ENCODE measurements around the gene NOX5.
A peak's percentile ranks its signal among the peaks of the same experiment; 100 is the strongest.
"Not testable (repeated sequence)": the region's sequence is repeated elsewhere in the genome, so short reads cannot be mapped to it uniquely, and the experiment has no call there.

NOX5 gene

GRCh38 chr15:69058830-69059556 lies 44.5 kb downstream of the NOX5 start:
- peak; percentile 55 for DNase-seq (ENCODE audit: low read depth)

- DNase-seq (ENCODE audit: low read depth) = no peak
Observed at GRCh38 chr15:69059557-69059943, 45.1 kb downstream of the NOX5 start.

DNA sequence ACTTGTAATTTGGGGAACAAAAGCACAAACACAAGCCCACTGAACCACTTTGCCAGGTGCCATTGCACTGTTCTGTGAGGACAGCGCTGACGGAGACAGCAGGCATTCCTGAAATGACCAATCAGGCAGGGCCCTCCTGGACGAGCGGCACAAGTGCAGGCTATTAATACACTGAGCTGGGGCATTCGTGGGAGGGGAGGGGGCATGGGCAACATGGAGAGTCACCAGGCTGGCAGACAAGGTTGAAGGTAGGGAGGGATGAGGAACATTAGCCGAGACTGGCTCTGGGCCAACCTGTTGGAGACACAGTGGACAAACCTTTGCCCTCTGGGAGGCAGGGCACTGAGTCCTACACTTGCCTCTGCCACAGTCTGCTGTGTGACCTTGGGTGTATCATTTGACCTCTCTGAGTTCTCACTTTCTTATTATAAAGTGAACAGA lies 45.6 kb downstream of the NOX5 start:
- DNase-seq (ENCODE audit: low read depth) = no peak

DNA sequence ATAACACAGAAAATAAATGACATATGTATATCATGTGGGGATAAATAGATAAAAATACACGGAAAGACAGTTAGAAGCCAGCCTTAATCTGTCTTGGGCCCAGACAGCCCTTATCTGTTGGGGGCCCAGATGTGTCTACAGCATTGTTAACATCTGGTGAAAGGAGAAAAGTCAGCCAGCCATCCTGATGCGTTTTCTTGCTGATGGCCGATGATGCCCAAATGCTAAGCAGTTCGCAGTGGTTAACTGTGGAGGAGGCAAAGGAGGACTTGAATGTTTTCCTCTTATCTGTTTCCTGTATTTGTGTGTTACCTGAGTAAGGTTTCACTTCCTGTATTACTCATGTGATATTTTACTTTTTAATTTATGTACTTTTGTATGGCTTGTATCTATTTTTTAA lies 46.2 kb downstream of the NOX5 start:
- DNase-seq (ENCODE audit: low read depth) = no peak

DNA sequence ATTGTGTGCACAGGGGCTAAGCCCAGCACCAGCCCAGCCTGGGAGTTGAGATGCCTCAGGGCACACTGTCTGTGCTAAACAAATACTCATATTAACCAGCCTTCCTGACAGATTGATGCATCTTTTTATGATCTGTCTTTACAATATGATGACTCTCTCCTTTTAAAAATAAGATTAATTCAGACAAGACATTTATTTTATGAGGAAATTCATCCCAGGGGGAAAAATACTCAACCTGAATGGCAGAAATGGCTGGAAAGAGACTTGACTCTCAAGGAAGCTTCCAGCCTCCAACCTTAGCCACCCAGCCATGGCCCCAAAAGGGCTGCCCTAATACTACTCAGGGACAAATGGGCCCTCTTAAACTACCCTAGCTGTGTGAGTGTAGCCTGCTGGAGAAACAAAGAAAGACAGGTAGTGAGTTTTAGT lies 46.9 kb downstream of the NOX5 start:
- no peak for DNase-seq (ENCODE audit: low read depth)

DNA sequence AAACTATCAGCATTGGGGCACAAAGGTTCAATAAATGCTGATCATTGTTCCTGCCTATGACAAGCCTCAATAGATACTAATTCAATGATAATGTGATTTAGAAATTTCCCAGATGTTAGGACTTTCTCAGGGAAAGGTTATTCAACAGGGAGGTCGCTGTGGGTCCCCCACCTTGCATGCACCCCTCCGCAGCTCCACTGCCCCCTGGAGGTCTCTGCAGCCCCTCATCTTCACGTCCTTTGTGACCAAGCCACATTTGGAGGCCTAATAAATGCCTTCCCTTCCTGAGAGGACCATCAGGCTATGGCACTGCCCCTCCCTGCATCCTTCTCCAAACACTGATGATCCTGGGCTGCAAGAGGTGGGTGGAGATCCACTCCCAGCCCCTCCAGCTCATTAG lies 50.2 kb downstream of the NOX5 start:
- no peak for DNase-seq (ENCODE audit: low read depth)

DNA sequence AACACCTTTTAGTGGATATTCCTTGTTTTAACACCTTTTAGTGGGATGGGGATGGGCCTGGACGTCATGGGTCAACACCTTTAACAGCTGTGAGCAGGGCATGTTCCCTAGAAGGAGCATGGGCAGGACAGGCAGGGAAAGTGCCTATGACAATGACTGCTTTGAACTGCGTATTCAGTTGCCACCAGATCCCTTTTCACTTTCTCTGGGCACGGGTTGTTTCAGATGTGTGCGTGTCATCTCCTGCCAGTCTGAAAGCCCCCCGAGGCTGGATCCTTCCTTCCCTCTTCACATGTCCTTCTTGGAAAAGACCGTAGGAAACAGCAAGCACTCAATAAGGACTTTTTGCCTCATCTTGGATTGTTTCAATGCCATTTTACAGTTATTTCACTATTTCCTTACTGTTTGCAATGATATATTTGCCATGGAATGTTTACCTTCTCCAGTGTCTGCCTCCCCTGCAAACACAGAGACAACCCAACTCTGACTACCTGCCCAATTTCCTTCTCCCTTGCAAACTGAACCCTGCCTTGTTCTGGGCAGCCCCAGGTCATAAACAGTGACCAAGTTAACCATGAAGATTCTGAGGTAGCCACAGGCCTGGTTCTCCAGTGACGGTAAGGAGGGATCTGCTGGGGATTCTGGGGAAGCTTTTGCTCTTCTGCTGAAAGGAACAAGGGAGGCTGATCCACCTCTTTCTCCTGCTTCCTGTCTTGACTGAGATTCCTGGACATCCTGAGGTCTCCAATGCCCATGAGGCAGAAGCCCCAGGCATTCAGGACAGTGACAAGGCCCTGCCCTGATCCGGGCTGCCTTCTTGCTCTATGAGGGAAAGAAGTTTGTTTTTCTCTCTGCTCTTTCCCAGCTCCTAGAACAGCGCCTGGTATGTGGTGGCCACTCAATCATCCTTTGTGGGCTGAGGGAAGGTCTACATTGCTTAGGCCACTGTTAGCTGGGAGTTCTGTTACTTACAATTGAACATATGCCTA lies 51.8 kb downstream of the NOX5 start:
- no peak for DNase-seq (ENCODE audit: low read depth)

- DNase-seq (ENCODE audit: low read depth) = no peak
Observed at GRCh38 chr15:69067296-69067695, 52.8 kb downstream of the NOX5 start.

DNA sequence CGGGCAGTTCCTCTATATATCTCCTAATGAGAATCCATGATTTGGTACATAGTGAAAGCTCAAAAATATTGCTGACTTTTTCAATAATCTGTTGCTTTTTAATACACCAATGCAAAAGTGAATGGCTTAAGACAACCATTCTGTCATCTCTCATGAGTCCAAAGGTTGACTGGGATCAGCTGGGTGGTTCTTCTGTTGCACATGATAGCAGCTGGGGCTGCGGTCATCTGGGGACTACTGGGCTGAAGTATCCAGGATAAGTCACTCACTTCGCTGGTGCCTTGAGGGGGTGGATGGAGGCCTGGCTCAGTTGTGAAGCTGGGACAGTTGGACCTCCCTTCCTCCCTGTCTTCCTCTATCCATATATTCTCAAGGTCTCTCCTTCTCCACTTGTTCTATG lies 53.7 kb downstream of the NOX5 start:
- no peak for DNase-seq (ENCODE audit: low read depth)

- DNase-seq (ENCODE audit: low read depth) = not testable (repeated sequence)
Observed at GRCh38 chr15:69069290-69069689, 54.8 kb downstream of the NOX5 start.

DNA sequence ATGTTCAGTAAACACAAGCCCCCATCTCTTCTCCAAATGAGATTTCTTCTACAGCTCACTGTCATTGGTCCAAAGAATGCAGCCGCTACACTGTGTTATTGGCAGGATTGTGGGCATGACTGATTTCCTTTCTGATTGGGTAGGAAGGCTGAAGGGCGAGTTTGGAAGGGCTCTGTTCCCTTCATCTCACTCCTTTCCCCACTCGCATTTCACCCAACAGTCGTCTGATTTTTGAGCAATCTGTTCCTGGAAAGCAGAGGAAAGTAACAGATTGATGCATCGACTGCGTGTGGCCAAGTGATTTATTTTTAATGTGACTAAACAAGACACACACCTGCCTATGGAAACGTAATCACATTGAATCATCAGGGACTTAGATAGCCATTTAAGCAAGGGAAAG lies 55.5 kb downstream of the NOX5 start:
- DNase-seq (ENCODE audit: low read depth) = no peak

- no peak for DNase-seq (ENCODE audit: low read depth)
Observed at GRCh38 chr15:69070396-69070795, 55.9 kb downstream of the NOX5 start.

- DNase-seq (ENCODE audit: low read depth) = no peak
Observed at GRCh38 chr15:69071260-69071659, 56.8 kb downstream of the NOX5 start.

DNA sequence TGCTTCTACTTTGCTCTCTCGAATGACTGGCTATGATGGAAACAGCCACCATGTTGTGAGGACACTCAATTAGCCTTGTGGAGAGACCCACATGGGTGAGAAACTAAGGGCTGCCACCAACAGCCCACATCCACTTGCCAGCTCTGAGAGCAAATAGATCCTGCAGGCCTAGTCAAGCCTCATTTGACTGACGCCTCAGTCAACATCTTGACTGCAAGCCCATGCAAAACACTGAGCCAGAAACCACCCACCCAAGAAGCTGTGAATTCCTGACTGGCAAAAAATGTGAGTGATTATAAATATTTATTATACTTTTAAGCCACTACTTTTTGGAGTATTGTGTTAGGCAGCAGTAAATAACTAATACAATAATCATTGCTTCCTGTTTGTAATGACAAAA lies 58.4 kb downstream of the NOX5 start:
- no peak for DNase-seq (ENCODE audit: low read depth)

- no peak for DNase-seq (ENCODE audit: low read depth)
Observed at GRCh38 chr15:69074001-69074842, 59.7 kb downstream of the NOX5 start.

- no peak for DNase-seq (ENCODE audit: low read depth)
Observed at GRCh38 chr15:69074843-69075224, 60.3 kb downstream of the NOX5 start.

- no peak for DNase-seq (ENCODE audit: low read depth)
Observed at GRCh38 chr15:69075440-69075839, 60.9 kb downstream of the NOX5 start.

DNA sequence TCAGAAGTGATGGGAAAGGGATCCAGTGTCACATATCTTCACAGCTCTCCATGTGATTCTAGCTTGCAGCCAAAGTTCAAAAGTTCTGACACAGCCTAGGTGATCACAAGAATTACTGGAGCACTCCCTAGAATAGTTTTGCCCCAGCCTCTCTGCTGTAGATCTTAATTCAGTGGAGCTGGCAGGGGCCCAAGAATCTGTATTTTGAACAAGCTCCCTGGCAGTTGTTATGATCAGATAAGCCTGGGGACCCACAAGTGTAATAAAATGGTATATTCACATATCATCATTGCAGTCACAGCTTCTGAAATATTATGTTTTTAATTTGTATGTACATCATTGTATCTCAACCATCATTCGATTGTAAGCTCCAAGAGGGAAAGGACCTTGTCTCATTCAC lies 62.3 kb downstream of the NOX5 start:
- DNase-seq (ENCODE audit: low read depth) = no peak

GRCh38 chr15:69078638-69079037 lies 64.1 kb downstream of the NOX5 start:
- no peak for DNase-seq (ENCODE audit: low read depth)

DNA sequence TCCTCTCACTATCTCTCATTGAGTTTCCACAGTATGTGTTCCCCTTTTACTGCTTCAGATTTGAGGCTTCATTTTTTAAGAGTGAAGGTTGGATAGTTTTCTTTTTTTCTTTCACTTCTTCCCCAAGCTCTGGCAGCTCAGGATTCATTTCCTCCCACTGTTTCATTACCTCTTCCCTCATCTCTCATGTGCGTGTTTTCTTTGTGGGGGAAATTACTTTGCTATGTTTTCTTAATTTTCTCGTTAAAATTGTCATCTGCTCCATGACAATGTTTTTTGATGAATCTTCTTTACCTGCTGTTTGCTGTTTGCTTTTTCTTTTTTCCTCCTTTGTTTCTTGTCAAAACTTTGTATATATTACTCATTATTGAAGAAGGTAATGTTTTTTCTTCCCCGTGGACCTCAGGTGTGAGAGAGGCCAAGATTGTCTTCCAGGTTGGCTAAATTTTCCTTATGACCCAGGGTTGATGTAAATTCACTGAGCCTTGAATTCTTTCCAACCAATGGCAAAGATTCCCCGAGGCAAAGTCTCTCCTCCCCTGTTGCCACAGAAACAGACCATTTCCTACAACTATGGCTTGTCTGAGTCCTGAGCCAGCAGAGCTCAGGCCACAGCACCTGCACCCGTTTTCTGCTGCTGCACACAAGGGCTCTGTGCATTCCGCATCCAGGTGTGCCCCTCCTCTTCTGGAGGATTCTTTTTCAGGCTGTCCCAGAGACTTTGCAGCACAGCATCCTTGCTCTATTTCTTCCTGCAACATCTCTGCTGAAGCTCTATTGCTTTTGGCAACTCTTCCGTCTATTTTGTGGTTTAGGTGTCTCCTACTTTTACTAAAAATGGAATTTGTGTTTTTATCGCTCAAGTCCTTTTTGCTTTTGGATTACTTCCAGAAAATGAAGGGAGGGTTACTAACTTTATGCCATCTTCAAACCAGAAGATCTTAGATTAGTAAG lies 66.1 kb downstream of the NOX5 start:
- no peak for DNase-seq (ENCODE audit: low read depth)

All from activated T-cell treated with anti-CD3 and anti-CD28 coated beads for 48 hours (primary cell).